HL-60 (cell line): ENCODE results near the gene SLC6A13.

Experiments
- DNase-seq, 2 experiments: peaks; one replicate each; pipeline ENCODE4 v3.0.0-alpha.2; 2010 to 2020; ENCODE audit warnings: low read depth in 1 of 2, low spot score in 1 of 2
- H3K27ac ChIP-seq: fragments of 250-450 bp; sonication (Bioruptor Pico); replicated peaks from 2 replicates; pipeline ENCODE4 v1.5.1; 2020; ENCODE audit warnings: mild to moderate bottlenecking, moderate library complexity
- H3K27me3 ChIP-seq: fragments of 250-450 bp; sonication (Bioruptor Pico); 2 replicates; pipeline ENCODE4 v1.5.1; 2021; ENCODE audit warnings: mild to moderate bottlenecking, moderate library complexity; ENCODE audit not compliant: insufficient read depth, poor library complexity, severe bottlenecking
- H3K4me3 ChIP-seq: replicated peaks from 2 replicates; pipeline ENCODE4 v1.5.1; 2011; ENCODE audit warnings: mild to moderate bottlenecking, control low read depth, low read length; ENCODE audit not compliant: insufficient read depth
- CTCF ChIP-seq: IDR thresholded peaks from one replicate; pipeline ENCODE4 v1.5.1; 2011; ENCODE audit warnings: low read length, control low read depth, inconsistent platforms; ENCODE audit not compliant: insufficient read depth
- GABPA ChIP-seq: IDR thresholded peaks from 2 replicates; pipeline ENCODE4 v1.6.1; 2012; ENCODE audit warnings: low read depth
- POLR2AphosphoS5 ChIP-seq: IDR thresholded peaks from 2 replicates; pipeline ENCODE4 v1.6.1; 2012; ENCODE audit warnings: low read depth
- REST ChIP-seq: IDR thresholded peaks from 2 replicates; pipeline ENCODE4 v1.6.1; 2012; ENCODE audit warnings: low read depth; ENCODE audit not compliant: insufficient replicate concordance
- SPI1 ChIP-seq: IDR thresholded peaks from 2 replicates; pipeline ENCODE4 v1.6.1; 2012; ENCODE audit warnings: low read depth, mild to moderate bottlenecking, borderline replicate concordance

Gene SLC6A13

GRCh38 chr12:234891-235415 is 27.7 kb downstream of the SLC6A13 start:
- TF ChIP-seq POLR2AphosphoS5: no peak
- no peak for TF ChIP-seq GABPA
- TF ChIP-seq SPI1: no peak
- TF ChIP-seq CTCF: no peak
- TF ChIP-seq REST: no peak
- H3K27ac ChIP-seq: no peak overlapping the region
- no peaks in the 10 kb centered on the region for H3K27me3 ChIP-seq
- H3K4me3 ChIP-seq: no peak overlapping the region
- DNase-seq: no peak

GRCh38 chr12:234019-234418 is 28.6 kb downstream of the SLC6A13 start:
- no peak overlapping the region for H3K27ac ChIP-seq
- TF ChIP-seq GABPA (no peak), CTCF (no peak)
- H3K27me3 ChIP-seq: no peaks in the 10 kb centered on the region
- H3K4me3 ChIP-seq: no peak overlapping the region
- no peak for DNase-seq

- Histone ChIP-seq H3K4me3 (no peak overlapping the region), H3K27me3 (no peaks in the 10 kb centered on the region), H3K27ac (no peak overlapping the region)
- TF ChIP-seq SPI1 (peak; percentile 39; the same call in 1 of the 2 replicates), GABPA (no peak)
- DNase-seq: peak in 1 of 2 experiments; percentile 28
These were observed 29.0 kb downstream of the SLC6A13 start for GRCh38 chr12:233615-233968.

- no peak overlapping the region for H3K4me3 ChIP-seq
- DNase-seq: peak in 1 of 2 experiments; percentile 80
- TF ChIP-seq CTCF (no peak), REST (no peak), SPI1 (no peak), POLR2AphosphoS5 (no peak), GABPA (no peak)
- no peaks in the 10 kb centered on the region for H3K27me3 ChIP-seq
- no peak overlapping the region for H3K27ac ChIP-seq
These were observed 29.7 kb downstream of the SLC6A13 start for GRCh38 chr12:232731-233614.
